NOMO-1 treated with dmso at 0.1 percent for 144 hours (cell line): Measurements from ENCODE around the gene OR9Q1.
"Not testable (repeated sequence)": the region's sequence is repeated elsewhere in the genome, so short reads cannot be mapped to it uniquely, and the experiment has no call there.

ENCODE experiments used
- DNase-seq: peaks from one replicate; lab custom pipeline; 2025; ENCODE audit not compliant: unreplicated experiment; lab: John Stamatoyannopoulos, UW

OR9Q1 gene

GRCh38 chr11:58023435-58023931 is at the start of gene OR9Q1:
OR9Q1 (plus strand) TSS chr11:58023881; CDS start chr11:58179445, 155,564 bp downstream.
- no peak for DNase-seq

GRCh38 chr11:57974132-57974531 is 49.5 kb upstream of the OR9Q1 start:
- no peak for DNase-seq

- peak; percentile 7 for DNase-seq
These were observed 48.7 kb upstream of the OR9Q1 start for GRCh38 chr11:57974848-57975601.

DNA sequence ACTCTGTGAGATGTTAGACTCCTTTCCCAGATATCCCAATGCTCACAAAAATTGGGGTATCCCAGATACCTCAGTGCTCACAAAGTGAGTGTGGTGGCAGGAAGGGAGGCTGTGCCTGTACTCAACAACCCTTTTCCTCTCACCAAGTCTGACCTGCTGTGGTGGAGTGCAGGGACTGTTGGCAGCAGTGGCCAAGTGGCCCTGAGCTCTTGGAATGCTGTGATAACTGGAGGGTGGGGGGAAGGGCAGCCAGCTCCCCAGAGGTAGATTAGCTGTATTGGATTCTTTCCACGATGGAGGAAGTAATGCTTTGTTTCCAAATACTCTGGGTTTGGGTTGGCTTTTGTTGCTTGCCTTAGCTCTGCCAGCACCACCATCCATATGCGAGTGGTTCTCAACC is 46.0 kb upstream of the OR9Q1 start:
- DNase-seq = no peak

- DNase-seq = no peak
These were observed 44.8 kb upstream of the OR9Q1 start for GRCh38 chr11:57978686-57979531.

- no peak for DNase-seq
These were observed 44.1 kb upstream of the OR9Q1 start for GRCh38 chr11:57979532-57980079.

DNA sequence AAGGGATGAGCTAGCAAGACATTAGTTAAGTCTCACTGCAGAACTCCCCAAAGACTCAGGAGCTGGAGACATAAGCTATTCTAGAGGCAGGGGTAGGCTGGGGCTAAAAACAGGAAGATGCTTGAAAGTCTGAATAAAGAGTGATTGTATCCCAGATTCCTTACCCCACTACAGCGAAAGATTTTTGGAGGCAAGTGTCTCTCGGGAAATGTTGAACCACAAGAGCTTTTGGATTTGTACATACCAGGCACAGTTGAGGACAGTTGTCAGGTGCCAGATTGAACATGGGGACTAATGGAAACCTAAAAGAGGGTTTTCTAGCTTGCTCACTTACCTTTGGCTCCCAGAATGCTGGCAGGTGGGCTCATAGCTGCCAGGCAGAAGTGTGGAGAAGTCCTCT is 43.5 kb upstream of the OR9Q1 start:
- DNase-seq = no peak

- no peak for DNase-seq
These were observed 42.1 kb upstream of the OR9Q1 start for GRCh38 chr11:57981536-57981935.

GRCh38 chr11:57982776-57983175 is 40.9 kb upstream of the OR9Q1 start:
- no peak for DNase-seq

- DNase-seq = no peak
These were observed 40.5 kb upstream of the OR9Q1 start for GRCh38 chr11:57983191-57983590.

DNA sequence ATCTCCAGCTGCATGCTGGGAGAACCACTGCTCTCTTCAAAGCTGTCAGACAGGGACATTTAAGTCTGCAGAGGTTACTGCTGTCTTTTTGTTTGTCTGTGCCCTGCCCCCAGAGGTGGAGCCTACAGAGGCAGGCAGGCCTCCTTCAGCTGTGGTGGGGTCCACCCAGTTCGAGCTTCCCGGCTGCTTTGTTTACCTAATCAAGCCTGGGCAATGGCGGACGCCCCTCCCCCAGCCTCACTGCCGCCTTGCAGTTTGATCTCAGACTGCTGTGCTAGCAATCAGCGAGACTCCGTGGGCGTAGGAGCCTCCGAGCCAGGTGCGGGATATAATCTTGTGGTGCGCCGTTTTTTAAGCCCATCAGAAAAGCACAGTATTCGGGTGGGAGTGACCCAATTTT is 24.2 kb upstream of the OR9Q1 start:
- not testable (repeated sequence) for DNase-seq

DNA sequence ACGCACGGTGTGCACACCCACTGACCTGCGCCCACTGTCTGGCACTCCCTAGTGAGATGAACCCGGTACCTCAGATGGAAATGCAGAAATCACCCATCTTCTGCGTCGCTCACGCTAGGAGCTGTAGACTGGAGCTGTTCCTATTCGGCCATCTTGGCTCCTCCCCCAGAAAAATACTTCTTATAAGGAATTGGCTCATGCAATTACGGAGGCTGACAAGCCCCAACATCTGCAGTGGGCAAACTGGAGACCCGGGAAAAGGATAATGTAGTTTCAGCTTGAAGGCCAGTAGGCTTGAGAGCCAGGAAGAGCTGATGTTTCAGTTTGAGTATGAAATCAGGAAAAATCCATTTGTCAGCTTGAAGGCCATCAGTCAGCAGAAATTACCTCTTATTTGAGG is 23.7 kb upstream of the OR9Q1 start:
- not testable (repeated sequence) for DNase-seq

DNA sequence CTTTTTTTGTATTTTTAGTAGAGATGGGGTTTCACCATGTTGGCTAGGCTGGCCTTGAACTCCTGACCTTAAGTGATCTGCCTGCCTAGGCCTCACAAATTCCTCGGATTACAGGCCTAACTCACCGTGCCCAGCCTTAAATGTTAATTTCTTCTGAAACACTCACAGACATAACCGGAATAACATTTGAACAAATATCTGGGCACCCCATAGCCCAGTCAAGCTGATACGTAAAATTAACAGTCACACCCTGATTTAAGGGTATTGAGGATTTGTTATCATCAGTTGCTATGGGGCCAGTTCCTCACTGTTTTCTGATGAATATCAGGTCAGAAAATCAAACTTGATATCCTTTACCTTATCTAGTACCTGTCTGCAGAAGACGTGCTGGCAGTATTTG is 23.0 kb upstream of the OR9Q1 start:
- no peak for DNase-seq

DNA sequence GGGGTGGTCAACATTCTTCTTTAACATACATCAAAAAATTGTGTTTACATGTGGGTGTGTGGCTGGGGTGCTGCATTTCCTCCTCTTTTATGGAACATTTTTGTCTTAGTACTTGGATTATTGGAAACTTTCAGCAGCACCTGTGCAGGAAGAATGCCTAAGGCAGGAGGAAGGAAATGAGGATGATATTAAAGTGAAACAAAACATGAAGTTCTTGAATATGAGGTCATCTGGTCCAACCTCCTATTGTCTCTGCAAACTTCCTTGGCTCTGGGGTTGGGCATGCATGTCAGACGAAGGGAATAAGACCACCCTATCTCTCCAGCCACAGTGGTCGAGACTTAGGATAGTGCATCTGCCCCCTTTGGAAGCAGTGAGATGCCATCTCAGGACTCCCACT is 20.6 kb upstream of the OR9Q1 start:
- DNase-seq = no peak

DNA sequence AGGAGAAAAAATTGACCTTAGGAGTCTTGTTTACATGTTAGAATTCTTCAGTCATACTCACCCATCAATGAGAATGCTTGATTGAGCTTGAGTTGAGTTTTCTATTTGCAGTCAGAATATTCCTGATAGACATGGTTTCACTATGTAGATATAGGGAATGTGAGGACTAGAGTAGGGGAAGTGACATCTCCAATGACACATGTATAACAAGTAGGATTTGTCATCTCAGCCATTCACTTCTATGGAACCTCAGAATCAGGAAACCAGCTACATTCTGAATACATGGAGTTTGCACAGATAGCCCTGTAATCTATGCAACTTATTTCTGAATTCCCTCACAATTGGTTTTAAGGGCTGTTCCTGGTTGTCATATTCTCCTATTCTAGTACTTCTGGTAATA is 20.1 kb upstream of the OR9Q1 start:
- DNase-seq = no peak

DNA sequence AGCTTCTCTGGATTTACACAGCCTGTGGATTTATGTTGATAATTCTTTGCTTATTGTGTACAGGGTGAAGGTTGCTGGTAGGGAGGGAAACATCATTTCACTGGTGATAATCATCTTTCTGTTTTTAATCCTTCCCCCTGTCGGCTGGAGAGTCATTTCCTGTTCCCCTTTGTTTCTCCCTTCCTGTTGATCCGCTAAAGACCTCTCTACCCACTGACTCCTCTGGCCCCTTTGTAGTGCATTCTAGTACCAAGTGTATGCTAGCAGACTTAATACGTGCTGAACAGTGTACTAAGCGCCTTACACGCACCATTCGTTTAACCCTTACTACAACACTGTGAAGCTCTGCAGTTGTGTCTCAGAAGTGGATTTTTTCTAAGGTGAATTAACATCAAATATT is 19.0 kb upstream of the OR9Q1 start:
- no peak for DNase-seq

GRCh38 chr11:58006940-58007339 is 16.7 kb upstream of the OR9Q1 start:
- no peak for DNase-seq

DNA sequence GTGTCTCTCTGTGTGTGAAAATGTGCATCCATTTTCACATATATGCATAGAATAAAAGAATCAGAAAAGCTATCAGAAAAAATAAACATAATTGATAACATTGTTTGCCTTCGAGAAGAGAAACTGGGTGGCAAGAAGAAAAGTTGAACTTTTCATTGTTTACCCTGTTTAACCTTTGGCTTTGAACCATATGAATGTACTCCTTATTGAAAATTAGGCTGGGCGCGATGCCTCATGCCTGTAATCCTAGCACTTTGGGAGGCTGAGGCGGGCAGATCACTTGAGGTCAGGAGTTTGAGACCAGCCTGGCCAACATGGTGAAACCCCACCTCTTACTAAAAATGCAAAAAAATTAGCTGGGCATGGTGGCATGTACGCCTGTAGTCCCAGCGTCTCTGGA is 11.9 kb upstream of the OR9Q1 start:
- no peak for DNase-seq

DNA sequence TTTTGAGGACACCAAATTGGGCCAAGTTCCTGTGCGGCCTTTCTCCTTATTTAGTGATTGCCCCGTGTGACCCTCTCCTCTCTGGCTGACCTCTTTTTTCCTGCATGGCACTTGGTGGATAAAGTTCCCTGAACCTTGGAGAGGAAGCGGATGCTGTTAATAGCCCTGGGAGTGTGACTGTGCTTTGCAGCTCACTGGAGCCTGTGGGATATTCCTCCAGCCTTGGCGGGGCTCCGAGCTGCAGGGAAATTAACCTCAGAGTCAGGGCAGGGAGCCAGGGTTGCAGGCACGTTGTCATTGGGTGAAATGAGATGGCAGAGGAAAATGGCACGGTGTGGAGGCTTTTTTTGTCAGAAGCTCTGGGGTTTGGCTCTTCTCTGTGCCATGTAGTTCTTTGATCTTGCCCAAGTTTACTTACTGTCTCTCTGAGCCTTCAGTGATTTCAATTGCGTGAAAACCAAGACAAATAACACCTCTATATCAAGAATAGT is 965 bp downstream of the OR9Q1 start:
- DNase-seq = no peak

- DNase-seq = no peak
These were observed 3.7 kb downstream of the OR9Q1 start for GRCh38 chr11:58027341-58027740.

DNA sequence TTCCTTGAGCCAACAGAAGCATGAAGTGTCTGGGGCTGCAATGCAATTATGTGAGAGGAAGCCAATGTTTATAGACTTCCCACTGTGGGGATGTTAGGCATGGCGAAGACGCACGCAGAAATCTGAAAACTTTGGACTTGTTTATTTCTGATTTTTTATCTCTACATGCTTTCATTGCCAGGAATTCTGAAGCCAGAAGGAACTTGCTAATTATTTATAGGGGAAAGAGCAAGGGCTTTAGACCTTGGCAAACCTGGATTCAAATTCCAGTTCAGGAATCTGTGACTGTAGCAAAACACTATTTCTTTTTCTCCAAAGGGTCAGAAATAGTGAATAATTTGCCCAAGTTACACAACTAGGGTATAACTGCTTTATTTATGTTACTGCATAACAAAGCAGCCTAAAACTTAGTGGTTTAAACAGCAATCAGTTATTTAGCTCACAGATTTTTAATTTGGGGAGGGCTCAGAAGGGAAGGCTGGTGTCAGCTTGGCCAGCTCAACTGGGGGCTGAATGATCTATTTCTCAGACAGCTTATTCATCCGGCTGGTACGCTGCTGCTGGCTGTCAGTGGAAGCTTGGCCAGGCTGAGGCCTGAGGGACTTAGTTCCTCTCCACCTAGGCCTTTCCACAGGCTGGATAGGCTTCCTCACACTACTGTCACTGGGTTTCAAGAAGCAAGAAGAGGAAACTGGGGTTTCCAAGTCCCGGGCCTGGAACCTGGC is 5.2 kb downstream of the OR9Q1 start:
- no peak for DNase-seq
